ENCODE results near the gene NTM.

NTM gene

DNA sequence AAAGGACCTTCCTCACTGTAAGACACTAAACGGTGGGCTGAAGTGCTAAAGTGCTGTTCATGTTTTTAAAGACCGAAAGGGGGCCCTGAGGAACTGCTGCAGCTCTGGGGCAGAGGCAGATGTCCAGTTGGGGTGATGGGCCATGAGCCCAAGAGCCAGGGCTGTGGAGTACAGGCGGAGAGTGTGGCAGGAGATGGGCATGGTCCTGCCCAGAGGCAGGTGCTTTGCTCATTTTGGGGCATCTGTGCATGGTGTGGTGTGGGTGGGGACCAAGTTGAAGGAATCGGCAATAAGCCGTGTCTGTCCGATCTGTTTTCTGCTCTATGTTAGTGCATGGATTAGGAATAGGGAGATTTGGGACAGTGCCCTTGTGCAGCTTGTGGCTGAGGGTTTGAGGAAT, 258.3 kb downstream of the NTM start:
- TF ChIP-seq, protein P1, sequence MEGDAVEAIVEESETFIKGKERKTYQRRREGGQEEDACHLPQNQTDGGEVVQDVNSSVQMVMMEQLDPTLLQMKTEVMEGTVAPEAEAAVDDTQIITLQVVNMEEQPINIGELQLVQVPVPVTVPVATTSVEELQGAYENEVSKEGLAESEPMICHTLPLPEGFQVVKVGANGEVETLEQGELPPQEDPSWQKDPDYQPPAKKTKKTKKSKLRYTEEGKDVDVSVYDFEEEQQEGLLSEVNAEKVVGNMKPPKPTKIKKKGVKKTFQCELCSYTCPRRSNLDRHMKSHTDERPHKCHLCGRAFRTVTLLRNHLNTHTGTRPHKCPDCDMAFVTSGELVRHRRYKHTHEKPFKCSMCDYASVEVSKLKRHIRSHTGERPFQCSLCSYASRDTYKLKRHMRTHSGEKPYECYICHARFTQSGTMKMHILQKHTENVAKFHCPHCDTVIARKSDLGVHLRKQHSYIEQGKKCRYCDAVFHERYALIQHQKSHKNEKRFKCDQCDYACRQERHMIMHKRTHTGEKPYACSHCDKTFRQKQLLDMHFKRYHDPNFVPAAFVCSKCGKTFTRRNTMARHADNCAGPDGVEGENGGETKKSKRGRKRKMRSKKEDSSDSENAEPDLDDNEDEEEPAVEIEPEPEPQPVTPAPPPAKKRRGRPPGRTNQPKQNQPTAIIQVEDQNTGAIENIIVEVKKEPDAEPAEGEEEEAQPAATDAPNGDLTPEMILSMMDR (conservative IDR thresholded peaks at IDR 0.05): no peak
- H3K27ac ChIP-seq: no peak overlapping the region

GRCh38 chr11:131629925-131630540, 259.6 kb downstream of the NTM start:
- TF ChIP-seq, protein P1 (conservative IDR thresholded peaks at IDR 0.05): no peak
- H3K27ac ChIP-seq: no peak overlapping the region

GRCh38 chr11:131632971-131633370, 262.6 kb downstream of the NTM start:
- TF ChIP-seq, protein P1 (conservative IDR thresholded peaks at IDR 0.05): no peak
- no peak overlapping the region for H3K27ac ChIP-seq

GRCh38 chr11:131633921-131634715, 263.7 kb downstream of the NTM start:
- H3K27ac ChIP-seq: no peak overlapping the region
- TF ChIP-seq, protein P1 (conservative IDR thresholded peaks at IDR 0.05): no peak

DNA sequence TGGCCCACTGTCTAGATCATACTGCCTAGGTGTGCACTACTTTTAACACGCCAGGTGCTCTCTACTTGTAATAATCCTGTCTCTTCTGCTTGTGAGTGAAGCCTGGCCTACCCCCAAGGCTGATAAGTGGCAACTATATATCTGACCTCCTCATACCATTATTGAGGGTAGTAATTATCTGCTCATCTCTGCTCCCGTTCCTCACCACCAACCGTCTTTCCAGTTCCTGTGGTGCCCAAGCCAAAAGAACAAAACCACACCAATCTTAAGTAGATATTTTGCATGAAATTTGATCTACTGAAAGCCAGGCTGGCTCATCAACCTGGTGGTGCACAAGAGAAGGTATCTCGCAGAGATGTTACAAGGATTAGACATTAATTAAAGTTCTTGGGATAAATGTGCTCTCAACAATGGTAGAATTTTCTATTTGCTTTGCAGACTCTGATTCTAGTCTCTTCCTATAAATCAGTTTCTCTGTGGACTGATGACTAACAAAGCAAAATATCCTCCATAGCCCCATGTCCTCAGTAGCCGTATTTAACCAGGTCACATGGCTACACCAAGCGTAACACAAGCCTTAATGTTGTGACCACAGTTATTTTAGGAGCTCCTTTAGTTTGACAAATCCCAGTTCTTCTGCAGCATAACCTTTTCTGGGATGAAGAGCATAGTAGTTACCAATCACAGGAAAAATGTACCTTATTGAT, 267.2 kb downstream of the NTM start:
- TF ChIP-seq, protein P1 (conservative IDR thresholded peaks at IDR 0.05): no peak
- H3K27ac ChIP-seq: no peak overlapping the region

GRCh38 chr11:131638889-131639288, 268.5 kb downstream of the NTM start:
- TF ChIP-seq, protein P1 (conservative IDR thresholded peaks at IDR 0.05): no peak
- no peak overlapping the region for H3K27ac ChIP-seq

DNA sequence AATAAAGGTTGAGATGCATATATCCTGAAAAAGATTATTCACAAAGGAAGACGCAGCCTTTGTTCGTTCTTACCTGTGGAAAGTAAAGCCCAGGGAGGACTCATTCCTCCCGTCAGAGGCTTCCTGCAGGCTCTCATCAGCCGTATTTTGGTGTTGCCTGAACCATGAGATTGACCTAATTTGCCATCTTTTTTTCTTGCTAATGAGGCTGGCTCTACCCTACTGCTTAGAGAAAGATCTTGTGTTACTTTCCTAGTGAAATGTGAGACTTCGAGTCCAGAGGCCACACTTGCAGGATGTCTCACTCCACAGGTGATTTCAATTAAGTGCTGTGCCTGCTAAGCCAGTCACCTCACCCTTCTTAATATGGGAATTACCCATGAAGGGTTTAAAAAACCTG, 269.9 kb downstream of the NTM start:
- TF ChIP-seq, protein P1 (conservative IDR thresholded peaks at IDR 0.05): no peak
- H3K27ac ChIP-seq: no peak overlapping the region

All from VCaP (cell line).